Mesendoderm (in vitro differentiated cells): ENCODE measurements around the gene SRSF6. TPM values are rescaled to one million over a fixed set of nuclear protein-coding genes. Genes with fewer than 3 reads are reported as not detected.

Source experiments
- small RNA-seq: library from polyadenylated mRNA; stranded (forward); fragments of <200 nt; extraction: miRNeasy Mini kit (QIAGEN cat#:217004); gene quantifications from one replicate; pipeline ENCODE3, GENCODE V24; 2013; ENCODE audit not compliant: insufficient read depth

The SRSF6 gene

Small RNAs within 50 kb of the gene (small RNA-seq; reads per million reads assigned to genes)
- not detected for gene RF00019
- gene RNU6-1251P: not detected
